Hematopoietic multipotent progenitor cell treated with erythropoietin and hydrocortisone succinate and interleukin-3 and kit ligand, for 4 days (in vitro differentiated cells): ENCODE data around the gene XK.
"Not testable (repeated sequence)": the region's sequence is repeated elsewhere in the genome, so short reads cannot be mapped to it uniquely, and the experiment has no call there.

Experiments
- DNase-seq: peaks from one replicate; pipeline ENCODE4 v3.0.0-alpha.2; 2015

XK gene

GRCh38 chrX:37757082-37757481, 71.5 kb downstream of the XK start:
- no peak for DNase-seq

DNA sequence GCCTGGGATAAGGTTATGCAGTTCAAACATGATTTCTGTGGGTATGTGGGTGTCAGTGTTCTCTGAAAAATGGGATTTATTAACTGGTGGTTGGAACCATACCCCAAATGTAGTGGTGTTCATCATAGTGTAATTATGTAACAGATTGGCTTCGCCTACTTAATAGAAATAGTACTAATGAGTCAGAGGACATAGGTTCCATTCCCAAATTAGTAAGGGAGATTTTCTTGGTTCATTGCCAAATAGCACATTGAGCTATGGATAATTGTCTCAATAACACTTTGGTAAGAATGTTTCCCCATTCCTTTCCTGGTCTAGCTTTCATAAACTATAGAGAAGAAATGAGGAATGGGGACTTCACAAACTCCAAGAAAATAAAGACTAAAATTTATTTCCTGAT, 73.8 kb downstream of the XK start:
- DNase-seq, result no peak

DNA sequence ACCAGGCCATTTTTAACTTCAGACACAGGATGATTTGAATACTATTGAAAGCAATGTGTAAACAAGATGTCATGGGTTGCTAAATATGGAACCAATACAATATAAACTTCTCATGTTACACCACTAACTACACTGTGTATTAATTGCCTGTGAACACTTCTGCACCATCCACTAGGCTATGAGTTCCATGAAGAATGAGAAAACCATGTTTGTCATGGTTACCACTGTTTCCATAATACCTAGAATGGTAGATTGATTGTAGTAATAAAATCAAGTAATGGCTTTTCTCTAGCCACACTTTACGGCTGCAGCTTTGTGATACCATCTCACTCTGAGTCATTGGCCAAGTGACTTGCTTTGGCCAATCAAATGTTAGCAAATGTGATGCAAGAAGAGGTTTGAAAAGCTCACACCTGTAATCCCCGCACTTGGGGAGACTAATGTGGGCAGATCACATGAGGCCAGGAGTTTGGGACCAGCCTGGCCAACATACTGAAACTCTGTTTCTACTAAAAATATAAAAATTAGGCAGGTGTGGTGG, 74.4 kb downstream of the XK start:
- DNase-seq, result no peak

GRCh38 chrX:37763400-37763799, 77.8 kb downstream of the XK start:
- no peak for DNase-seq

DNA sequence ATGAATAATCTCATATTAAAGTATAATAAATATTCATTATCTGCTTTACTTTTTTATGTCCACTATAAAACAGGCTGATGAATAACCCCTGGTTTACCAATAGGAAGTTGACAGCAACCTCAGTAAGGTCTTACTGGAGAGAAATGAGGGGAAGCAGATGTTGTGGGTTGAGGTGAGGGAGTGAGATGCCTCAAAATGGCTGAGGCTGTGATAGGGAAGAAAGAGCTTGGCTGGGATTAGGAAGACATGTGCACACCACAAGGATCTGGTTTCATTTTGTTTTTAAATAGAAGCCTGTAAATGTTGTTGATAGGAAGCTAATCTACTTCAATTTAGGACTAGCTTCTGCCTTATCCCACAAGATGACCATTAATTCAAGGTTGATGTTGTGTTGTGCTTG, 79.9 kb downstream of the XK start:
- peak; percentile 67 for DNase-seq

DNA sequence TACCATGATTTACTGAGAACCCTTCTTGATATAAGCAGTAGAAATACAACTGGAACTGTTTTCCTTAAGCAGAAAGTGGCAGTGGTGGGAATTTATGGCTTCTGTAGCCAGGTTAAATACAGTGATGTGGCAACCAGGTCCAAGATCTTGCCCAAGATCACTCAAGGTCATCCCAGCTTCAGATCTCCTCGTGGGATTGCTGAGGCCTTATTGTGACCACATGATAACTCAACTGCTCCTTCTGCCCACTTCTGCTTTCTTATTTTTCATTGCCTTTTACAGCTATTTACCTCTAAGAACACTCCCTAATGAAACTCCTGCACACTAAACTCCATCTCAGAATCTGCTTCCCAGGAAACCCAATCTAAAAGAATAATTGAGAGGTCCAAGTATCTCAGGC, 81.8 kb downstream of the XK start:
- DNase-seq, result peak; percentile 34

DNA sequence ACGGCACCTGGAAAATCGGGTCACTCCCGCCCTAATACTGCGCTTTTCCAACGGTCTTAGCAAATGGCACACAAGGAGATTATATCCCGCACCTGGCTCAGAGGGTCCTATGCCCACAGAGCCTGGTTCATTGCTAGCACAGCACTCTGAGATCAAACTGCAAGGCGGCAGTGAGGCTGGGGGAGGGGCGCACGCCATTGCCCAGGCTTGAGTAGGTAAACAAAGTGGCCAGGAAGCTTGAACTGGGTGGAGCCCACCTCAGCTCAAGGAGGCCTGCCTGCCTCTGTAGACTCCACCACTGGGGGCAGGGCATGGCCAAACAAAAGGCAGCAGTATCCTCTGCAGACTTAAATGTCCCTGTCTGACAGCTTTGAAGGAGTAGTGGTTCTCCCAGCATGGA, 83.3 kb downstream of the XK start:
- not testable (repeated sequence) for DNase-seq

DNA sequence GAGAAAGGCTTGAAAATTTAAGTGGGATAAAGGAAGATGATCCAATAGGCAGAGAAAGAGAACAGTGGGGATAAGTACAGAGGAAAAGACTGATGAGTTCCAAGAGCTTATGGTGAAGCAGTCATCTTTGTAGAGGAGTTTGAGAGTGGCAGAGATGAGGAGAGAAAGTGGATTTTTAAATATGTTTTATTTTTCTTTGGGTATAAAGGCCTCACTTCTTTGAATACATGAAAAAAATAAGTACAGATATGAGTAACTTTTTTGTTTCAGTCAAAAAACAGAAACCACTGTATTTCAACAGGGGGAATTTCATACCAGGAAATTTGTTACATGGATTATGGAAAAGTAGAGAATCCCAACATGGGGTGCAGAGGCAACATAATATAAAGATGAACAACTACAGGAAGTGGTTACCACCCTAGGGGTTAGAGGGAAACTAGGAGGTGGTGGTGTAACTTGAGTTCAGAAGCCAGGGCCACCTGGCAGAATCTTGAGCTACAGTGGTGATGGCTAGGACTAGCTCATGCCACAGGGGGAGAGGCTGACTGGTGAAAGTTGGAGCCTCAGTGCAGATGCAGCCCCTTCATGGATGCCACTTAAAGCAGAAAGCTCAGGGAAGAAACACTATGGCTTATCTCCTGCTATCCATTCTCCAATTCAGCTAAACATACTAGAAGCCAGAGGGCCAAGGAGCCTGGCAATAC, 90.8 kb downstream of the XK start:
- no peak for DNase-seq

DNA sequence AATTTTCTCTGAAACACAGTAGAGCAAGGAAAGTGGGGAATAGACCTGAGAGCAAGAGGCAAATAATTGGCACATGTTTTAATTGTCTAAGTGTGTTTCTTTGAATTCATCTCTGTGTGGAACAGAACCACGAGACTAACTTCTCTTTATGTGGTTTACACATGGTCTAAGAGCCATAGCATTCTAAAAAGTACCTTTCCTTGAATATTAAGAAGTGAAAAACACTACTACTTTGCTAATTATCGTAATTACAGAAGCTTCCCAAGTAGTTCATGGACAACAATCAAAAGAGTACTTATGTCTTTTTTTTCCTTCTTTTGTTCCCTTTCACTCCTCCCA, 91.4 kb downstream of the XK start:
- no peak for DNase-seq

GRCh38 chrX:37779857-37780256, 94.3 kb downstream of the XK start, which contains the start of gene CYBB:
Gene CYBB (plus strand): TSS chrX:37780059. CDS start chrX:37780078, 19 bp downstream.
- DNase-seq, result no peak

GRCh38 chrX:37781081-37781480, 95.5 kb downstream of the XK start:
- no peak for DNase-seq
